CD4-positive, alpha-beta T cell treated with Interleukin-4 for 1 hour (primary cell): ENCODE data around the gene SLX9.
"Not testable (repeated sequence)": the region's sequence is repeated elsewhere in the genome, so short reads cannot be mapped to it uniquely, and the experiment has no call there.

Experiments
- DNase-seq, 2 donors: peaks; one replicate each; pipeline ENCODE4 v3.0.0-alpha.2; 2020 to 2022

SLX9 gene

DNA sequence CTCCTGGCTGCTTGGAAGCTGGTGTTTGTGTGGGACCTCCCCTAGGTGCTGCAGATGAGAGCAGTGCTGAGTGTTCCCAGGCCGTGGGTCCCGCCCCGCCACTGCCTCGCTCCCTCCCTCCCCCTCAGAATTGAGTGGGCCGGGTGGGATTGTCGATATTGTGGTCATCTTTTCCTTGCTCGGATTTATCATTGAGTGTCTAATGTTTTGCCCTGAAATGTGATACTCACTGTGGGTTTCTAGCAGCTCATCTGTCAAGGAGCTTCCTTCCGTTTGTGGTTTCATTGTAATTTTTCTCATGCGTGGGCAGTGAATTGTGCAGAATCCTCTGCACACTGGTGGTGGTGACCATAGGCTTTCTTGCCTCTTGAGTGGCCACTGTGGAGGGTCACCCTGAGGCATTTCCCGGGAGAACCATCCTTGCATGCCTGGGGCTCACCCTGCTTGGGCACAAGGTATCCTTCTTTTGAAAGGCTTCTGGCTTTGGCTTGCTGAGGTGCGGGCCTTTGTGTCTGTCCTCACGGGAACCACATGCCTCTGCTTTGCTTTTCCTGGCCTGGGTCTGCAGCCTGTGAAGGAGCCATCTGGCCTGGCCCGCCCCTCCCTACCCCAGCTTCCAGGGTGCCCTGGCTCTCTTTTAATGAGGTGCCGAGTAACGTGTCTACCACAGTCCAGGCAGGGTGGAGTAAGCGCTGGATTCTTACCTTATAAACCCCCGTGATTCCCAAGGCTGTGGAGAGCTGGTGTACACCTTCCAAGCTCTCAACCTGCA, 25.6 kb downstream of the SLX9 start:
- DNase-seq = peak; percentile 24 to 38

DNA sequence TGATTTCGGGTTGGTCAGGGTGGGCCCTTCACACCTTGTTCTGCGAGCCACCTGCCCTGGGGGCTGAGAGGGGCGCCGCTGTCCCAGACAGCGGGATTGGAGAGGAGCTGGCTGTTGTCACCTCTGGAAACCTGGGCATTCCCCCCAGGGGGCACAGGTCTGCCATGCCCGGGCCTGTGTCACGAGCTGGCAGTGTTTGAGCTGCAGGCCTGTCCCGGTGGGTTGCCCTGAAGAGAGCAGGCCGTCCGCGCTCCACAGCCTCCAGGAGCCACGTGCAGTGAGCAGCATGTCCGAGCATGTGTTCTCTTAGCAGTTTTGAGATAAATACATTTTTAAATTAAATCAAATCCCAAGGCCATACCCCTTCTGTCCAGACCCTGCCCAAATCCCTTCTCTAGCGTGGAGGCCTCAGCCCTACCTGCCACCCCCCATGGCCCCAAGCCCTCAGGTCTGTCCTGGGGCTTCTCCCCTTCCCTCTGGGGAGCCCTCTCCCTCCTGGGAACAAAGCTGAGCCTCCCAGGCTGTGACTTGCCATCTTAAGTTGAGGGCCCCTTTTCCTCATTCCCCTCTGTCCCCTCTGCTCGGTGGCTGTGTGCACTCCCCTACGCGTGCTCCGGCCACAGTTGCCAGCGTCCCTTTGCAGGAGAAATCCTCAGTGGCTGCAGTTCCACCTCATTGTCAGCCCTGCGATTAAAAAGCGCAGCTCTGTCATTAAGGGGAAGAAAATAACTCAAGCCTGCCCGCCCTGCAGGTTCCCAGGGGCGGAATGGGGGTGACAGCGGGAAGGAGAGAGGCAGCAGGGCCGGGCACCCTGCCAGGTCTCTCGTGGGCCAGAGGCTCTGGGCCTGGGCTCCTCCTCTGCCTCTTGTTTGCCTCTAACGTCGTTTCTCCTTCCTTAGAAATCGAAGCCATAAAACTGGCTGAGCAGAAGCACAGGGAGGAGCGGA, 26.6 kb downstream of the SLX9 start:
- no peak for DNase-seq

DNA sequence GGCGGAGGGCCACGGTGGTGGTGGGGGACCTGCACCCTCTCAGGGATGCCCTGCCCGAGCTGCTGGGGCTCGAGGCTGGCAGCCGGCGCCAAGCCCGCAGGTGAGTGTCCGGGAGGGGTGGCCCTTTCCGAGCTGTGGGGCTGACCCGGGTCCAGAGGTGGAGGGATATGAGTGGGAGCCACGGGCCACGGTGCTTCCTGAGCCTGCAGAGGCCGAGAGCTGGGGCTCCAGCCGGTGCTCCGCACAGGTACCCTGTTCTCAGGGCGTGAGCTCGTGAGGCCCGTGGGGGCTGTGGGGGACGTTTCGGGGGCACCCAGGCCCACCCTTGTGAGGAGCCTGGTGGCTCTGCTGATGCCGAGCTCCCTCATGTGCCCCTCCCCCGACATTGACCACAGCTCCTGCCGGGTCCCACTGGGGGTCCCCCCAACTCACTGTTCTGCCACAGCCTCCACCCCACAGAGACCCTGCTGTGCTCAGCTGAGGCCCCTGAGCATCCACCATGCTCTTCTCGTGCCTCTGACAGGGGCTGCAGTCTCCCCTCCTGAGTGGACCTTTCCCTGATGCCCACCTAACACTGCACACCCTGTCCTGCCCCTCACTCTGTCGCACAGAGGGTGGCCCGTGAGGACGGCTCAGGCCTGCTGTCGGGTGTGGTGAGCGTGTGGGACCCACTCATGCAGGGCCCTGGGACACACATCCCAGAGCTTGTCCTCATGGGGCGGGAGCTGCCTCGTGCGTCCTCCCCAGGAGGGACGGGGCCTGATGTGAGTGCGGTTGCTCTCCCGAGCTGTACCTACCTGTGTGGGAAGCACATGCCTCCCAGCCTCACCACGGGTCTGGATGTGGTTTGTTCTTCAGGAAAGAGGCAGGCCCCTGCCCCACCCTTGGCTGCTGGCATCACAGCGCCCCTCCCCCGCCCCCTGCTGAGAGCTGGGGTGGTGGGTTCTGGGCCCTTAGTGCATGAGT, 27.5 kb downstream of the SLX9 start:
- DNase-seq = no peak

DNA sequence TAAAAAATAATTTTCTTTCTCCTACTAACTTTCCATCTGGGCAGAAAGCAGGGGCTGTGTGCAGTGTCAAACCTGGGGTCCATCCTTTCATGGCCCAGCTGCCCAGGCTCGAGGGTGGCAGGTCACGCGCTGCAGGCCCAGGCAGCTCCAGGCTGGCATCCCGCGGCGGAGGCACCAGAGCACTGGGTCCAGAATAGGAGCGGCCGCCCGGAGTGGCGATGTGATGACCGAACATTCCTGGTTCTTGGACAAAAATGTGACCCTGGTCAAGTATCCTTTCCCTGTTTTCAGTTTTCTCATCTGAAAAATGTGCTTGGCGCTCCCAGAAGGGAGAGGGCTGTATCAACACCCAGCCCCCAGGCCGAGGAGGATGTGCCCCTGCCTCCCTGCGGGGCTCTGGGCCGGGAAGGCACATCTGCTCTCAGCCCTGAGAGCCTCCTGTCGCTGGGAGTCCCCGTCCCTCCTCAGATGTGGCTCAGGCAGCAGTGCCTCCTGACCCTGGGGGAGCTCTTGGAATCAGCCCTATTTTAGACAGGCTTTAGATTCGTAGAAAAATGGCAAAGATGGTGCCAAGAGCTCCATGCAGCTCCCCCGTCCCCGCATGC, 29.3 kb downstream of the SLX9 start:
- DNase-seq = no peak

DNA sequence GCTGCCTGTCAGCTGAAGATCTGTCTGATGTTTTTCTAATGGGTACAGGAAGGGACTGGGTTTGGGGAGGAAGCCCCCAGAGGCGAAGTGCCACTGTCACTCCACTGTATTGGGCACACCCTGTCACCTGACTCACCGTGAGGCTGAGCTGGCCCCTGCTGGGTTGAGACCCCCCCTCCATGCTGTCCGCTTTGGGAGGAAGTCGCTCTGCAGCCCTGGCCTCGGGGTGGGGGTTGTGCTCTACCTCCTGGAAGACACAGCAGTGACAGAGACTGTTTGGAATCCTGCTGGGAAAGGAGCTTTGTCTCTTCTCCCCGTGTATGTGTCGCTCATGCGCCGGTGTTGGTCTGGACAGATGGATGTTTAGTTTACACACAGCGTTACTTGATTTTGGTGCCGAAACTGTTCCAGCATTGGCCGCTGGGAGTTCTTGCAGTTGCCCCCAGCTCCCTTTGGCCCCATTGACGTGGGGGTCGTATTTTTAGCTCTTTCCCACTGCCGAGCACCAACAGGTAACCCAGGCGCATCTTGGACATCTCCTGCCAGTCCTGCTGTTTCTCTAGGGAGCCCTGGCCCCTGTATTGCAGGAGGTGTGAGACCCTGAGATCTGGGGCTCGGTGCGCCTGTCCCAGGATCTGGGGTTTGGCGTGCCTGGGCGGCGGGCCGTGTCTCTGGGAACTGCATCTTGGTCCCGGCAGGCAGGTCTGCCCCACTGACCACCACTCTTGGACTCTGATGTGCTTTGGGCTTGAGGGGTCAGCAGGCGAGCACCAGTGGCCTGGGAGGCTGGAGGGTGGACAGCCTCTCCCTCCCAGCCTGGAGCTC, 30.3 kb downstream of the SLX9 start:
- DNase-seq = peak in 1 of 2 donors; percentile 70

DNA sequence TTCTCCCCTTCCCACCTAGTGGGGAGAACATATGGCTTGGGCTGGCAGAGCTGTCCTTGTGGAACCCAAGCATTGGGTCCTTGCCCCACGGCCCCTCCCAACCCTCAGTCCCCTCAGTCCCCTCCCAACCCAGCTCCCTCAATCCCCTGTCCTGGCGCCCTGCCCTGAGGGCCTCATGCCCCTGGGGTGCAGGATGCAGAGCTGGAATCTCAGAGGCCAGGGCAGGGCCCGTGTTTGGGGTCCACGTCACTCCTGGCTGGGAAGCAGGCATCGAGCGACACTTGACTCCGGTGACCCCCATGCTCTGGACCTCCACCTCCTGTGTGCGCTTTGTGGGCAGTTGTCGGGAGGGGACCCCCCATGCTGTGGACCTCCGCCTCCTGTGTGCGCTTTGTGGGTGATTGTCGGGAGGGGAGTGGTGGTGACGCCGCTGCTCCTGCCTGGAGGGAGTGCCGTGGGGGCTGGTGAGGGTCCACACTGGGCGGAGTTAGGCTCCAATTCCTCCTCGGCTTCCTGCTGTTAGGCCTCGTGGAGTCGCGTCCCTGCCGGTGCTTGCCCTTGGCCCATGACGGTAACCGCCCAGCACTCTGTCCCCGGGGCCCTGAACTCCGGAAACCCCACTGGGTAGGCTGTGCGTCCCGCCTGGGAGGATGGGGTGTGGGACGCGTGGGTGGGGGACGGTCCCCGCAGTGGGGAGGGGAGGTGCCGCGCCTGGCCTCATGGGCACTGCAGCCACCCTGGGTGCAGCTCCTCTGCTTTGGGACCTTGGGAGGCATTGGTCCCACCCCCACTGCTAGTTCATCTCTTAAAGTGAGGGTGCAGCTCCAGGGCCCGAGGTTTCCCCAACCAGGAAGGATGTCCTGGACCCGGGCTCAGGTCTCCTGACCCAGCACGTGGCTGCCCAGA, 31.2 kb downstream of the SLX9 start:
- no peak for DNase-seq

DNA sequence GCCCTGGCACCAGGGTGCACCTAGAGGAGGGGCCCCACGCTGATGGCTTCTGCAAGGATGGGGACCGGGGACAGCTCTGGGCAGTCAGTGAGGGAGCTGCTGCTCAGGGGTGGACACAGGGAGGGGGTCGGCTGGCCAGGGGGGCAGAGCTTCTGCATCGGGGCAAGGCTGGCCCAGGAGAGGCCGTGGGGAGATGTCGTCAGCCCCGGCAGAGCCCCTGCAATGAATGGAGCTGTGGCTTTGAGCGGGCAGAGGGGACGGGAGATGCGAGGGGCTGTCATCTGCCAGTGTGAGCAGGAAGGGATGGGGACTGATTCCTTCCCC, 31.8 kb downstream of the SLX9 start:
- no peak for DNase-seq

DNA sequence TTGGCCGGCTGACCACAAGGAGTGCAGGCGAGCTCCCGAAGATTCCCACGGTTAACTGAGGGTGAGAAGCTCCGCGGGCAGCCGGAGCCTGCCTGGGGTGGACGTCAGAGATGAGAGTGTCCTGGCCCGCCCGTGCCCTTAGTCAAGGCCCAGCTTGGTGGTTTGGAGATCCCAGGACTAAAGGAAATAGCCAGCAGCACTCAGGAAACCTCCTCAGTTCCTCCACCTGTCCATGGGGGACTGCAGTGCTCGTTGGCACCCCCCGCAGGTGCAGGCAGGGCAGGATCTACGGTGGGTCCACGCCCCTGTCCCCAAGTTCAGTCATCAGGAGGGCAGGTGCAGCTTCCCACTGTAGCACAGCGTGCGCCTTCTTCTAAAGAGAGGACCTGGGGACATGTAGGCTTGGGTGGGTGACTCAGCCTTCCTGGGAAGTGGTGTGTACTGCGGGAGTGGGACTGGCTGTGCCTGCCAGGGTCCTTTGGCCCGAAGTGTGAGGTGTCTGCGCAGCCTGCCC, 32.5 kb downstream of the SLX9 start:
- no peak for DNase-seq

DNA sequence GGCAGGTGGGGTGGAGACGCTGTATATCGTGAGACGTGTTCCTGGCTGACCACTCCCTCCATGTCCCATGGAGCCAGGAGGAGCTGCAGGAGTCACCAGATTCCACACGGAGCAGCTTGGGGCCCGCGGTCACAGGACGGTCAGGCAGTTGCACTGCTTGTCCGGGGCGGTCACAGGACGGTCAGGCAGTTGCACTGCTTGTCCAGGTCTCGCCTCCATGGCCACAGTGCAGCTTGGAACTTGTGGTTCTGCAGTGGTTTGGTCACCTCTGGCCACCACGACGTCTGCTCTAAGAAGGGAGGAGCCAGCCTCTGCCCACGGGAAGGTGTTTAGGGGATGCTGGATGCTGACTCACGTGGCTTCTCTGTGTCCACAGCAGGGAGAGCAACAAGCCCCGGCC, 33.0 kb downstream of the SLX9 start:
- no peak for DNase-seq

DNA sequence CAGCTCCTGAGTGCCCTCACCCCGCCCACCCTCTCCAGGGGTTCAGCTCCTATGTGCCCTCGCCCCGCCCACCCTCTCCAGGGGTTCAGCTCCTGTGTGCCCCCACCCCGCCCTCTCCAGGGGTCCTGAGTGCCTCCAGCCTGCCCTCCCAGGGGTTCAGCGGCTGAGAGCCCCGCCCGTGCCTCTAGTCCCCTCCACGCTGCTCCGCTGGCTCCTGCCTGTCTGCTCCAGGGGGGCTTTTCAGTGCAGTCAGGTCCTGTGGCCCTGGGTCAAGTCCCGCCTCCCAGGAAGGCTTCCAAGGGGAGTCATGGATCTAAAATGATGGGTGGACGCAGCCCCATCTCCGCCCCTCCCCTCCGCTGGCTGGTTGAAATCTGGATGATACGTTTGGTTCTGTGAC, 33.8 kb downstream of the SLX9 start:
- DNase-seq = no peak

DNA sequence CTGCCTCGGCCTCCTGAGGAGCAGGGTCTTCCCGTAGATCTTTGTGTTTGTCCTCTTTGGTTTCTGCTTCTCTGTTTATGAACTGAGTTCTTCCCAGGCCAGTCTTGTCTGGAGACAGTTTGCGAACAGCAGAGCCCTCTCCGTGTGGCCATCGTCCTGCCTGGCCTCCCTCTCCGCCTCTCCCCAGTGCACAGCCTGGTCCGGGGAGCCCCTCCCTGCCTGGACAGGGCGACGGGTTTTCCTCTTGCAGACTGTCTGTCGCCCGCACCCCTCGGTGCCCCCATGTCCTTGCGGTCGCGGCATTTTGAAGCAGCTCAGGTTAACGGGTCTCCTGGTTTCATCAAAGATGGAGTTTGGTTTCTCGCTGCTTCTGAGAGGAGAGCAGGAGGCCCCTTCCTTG, 34.8 kb downstream of the SLX9 start:
- no peak for DNase-seq

DNA sequence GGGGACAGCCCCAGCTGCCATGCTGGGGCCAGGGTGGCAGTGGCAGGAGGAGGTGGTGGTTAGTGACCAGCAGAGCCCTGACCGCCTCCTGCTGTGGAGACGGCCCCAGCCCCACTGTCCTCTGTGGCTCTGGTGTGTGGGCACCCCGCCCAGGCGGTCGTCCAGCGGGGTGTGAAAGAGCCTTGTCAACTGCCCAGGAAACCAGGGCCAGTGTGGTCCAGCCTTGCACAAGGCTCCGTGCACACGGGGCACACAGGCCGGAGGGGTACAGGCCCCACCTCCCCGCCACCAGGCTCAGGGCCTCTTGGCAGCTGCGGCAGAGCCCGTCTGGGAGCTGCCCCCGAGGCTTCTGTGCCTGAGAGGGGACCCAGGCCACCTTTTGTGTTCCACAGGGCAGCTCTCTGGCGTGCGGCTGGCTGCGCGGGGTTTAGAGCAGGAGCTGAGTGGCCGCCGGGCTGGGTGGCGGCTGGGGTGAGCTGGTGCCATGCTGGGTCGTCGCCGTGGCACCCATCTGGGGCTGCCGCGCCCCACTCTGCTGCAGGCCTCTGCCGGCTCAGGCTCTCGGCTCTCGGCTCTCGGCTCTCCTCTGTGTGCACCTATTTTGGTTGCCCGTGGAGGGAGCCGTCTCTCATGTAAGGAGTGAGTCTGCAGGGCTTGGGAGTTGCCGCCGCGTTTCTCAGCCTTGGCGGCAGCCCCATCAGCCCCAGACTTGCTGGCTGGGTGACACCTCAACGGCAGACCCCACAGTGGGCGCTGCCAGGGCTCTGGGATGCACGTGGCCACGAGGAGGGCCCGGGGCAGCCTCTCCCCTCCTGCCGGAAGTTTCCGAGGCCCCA, 36.1 kb downstream of the SLX9 start:
- DNase-seq = no peak

DNA sequence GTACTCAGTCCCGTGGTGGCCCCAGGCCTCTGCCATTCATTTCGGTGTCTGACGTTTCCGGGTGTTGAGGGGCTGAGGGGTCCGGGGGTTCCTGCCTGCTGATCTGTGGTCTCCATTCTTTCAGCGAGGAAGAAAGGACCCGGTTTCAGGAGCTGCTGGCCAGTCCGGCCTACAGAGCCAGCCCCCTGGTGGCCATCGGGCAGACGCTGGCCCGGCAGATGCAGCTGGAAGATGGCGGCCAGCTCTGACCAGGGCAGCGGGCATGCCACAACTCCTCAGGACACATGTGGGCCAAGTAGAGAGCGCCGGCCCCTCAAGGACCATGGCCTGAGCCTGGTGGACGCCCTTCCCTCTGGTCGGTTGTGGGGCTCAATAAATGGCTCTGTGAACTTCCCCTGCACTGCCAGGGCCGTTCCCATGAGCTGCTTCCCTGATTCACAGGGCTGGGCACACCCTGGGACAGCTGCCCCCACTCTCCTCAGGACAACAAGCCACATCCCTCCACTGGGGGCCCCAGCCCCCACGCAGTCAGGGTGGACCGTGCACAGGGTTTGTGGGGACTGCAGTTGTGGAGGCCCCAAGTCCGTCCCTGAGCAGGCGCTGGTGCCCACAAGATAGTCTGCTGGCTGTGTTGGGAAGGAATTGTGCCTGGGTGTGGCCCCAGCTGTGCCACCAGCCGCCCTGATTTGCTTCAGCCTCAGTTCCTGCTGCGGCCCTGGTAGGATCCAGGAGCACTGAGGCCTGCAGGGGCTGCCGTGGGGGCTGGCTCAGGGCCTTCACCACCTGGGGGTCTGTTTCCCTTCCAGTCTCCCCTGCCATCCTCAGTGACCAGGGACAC, 36.9 kb downstream of the SLX9 start:
- not testable (repeated sequence) for DNase-seq

DNA sequence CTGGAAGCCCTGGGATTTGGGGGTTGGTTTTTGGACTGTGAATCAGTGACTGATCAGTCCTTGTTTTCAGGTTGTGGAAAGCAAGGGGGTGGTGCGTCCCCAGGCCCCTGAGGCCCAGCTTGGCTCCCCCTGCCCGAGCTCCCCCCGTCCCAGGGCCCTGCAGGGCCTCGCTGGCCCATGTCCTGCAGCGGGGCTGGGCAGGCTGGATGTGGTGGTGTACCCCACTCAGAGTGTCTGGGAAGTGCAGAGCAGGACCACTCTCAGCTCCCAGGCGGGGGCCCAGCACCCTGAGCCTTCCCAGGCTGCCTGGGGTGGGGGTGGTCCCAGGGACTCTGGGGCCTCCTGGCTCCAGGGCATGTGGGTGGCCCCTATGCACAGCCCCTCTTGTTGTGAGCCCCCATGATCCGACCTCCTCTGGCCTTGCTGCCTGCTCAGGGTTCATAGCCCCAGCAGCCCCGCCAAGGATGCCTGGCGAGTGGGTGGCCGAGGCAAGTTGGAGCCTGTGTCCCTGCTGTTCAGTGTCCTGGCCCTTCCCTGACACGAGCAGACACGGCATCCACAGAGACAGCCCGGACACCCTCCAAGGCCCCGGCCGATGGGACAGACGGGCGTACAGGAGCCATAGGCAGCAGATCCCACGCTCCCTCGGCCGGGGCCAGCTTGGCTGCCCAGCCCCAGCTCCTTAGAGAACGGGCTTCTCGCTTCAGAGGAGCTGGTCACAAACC, 37.9 kb downstream of the SLX9 start:
- no peak for DNase-seq

DNA sequence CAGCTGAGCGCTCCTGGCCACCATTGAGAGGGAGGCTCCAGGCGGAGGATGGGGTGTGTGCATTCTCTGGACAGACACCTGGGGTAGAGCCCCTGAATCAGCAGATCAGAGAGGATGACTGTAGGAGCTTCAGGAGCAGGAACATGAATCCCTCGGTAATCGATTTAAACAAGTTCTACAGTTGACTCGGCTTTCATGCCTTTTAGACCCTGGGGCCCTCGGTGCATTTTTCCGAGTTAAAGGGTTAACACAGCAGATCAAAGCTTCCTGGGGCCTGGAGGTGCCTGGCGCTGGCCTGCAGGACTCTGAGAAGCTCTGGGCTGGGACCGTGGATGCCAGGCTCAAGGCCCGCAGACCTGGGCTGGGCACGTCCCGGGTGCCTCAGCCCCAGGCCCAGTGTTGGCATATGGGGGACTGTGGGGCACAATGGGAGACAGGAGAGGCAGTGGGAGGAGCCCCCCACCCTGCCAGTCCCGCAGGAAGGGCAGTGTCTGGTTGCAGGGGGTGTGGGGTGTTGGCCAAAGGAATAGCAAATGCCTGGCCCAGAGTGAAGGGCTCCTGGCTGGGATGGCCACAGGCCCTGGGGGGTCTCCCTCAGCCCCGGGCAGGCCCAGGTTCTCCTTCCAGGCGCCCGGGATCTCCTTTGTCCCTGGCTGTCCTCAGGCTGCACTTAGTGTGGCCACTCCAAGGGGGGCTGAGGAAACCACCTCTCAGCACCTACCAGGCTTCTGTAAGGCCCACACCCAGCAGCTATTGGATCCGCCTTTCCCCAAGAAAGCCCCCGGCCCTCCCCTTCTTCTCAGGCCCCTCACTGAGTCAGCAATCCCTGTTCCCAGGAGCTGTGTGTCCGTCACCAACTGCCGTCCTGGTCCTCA, 40.1 kb downstream of the SLX9 start:
- no peak for DNase-seq
